ENCODE measurements around the gene LUC7L3. TPM values are rescaled to one million over a fixed set of nuclear protein-coding genes. Genes with fewer than 3 reads are reported as not detected.

Gene LUC7L3
- polyA plus RNA-seq, 3 donors: 14.6 to 49.8 (median 17.1) TPM

- H3K9ac ChIP-seq (ENCODE audit: insufficient read depth, low read length, poor library complexity, severe bottlenecking): no peak overlapping the region
- Mint-ChIP-seq H3K9me3 (no peaks in the 10 kb centered on the region), H3K4me1 (peaks cover 18% of the 10 kb centered on the region), H3K27me3 (ENCODE audit: low read depth in 3 of 3) (peaks cover 0 to 5% (median 2%) of the 10 kb centered on the region in 3 donors), H3K4me3 (no peak overlapping the region), H3K27ac (no peak overlapping the region), H3K36me3 (no peaks in the 10 kb centered on the region)
- no peaks in the 10 kb centered on the region for H3K79me2 ChIP-seq (ENCODE audit: insufficient read depth, low read length)
- intact Hi-C loops (cut with micrococcal nuclease): no loop called here
- H3K27me3 ChIP-seq (ENCODE audit: control insufficient read depth in 2 of 2, insufficient read depth in 2 of 2, low read length in 2 of 2): no peaks in the 10 kb centered on the region
- TF ChIP-seq, protein P1, sequence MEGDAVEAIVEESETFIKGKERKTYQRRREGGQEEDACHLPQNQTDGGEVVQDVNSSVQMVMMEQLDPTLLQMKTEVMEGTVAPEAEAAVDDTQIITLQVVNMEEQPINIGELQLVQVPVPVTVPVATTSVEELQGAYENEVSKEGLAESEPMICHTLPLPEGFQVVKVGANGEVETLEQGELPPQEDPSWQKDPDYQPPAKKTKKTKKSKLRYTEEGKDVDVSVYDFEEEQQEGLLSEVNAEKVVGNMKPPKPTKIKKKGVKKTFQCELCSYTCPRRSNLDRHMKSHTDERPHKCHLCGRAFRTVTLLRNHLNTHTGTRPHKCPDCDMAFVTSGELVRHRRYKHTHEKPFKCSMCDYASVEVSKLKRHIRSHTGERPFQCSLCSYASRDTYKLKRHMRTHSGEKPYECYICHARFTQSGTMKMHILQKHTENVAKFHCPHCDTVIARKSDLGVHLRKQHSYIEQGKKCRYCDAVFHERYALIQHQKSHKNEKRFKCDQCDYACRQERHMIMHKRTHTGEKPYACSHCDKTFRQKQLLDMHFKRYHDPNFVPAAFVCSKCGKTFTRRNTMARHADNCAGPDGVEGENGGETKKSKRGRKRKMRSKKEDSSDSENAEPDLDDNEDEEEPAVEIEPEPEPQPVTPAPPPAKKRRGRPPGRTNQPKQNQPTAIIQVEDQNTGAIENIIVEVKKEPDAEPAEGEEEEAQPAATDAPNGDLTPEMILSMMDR (IDR thresholded peaks at IDR 0.05): no peak
- WGBS (ENCODE audit: insufficient coverage): 93% methylated on average over 6 of the region's 8 CpGs
- no peak for DNase-seq
- no peak overlapping the region for H3K27ac ChIP-seq (ENCODE audit: low read depth in 1 of 2, low read length in 2 of 2)
- no peaks in the 10 kb centered on the region for H3K36me3 ChIP-seq (replicated peaks in 1 of 2; ENCODE audit: control insufficient read depth in 1 of 2, insufficient read depth in 2 of 2, low read length in 2 of 2)
- peaks cover 15 to 19% of the 10 kb centered on the region in 2 donors for H3K4me1 ChIP-seq (ENCODE audit: control insufficient read depth in 1 of 2, insufficient read depth in 2 of 2, low read length in 2 of 2)
- no peak overlapping the region for H2AFZ ChIP-seq (ENCODE audit: insufficient read depth, low read depth, low read length, poor library complexity, severe bottlenecking)
- no peak overlapping the region for H3K4me3 ChIP-seq (replicated peaks in 1 of 3; ENCODE audit: low read depth in 2 of 3, low read length in 3 of 3)
- no peak overlapping the region for H3K4me2 ChIP-seq (replicated peaks; ENCODE audit: extremely low read depth, low read length, poor library complexity, severe bottlenecking)
- H3K9me3 ChIP-seq (replicated peaks in 1 of 2; ENCODE audit: control insufficient read depth in 1 of 2, insufficient read depth in 1 of 2, low read length in 2 of 2): no peaks in the 10 kb centered on the region
- no peaks in the 10 kb centered on the region for H4K20me1 ChIP-seq (ENCODE audit: insufficient read depth, low read length)
Measured at GRCh38 chr17:50769884-50770283, 50.5 kb downstream of the LUC7L3 start.

DNA sequence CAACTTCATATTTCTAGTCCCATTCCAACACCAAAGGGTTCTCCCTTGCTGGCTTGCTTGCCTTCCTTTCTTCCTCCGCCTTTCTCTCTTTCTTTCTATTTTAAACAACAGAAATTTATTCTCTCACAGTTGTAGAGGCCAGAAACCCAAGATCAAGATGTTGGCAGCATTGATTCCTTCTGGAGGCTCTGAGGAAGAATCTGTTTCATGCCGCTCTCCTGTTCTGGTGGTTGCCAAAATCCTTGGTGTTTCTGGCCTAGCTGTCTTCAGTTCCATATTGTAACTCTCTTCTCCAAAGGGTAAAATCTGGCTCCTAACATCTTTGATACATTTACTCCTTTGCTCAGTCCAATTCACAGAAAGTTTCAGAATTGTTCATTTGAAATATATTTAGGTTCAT lies 50.9 kb downstream of the LUC7L3 start:
- Histone ChIP-seq H3K36me3 (replicated peaks in 1 of 2; ENCODE audit: control insufficient read depth in 1 of 2, insufficient read depth in 2 of 2, low read length in 2 of 2) (no peaks in the 10 kb centered on the region), H3K9ac (ENCODE audit: insufficient read depth, low read length, poor library complexity, severe bottlenecking) (no peak overlapping the region), H3K9me3 (replicated peaks in 1 of 2; ENCODE audit: control insufficient read depth in 1 of 2, insufficient read depth in 1 of 2, low read length in 2 of 2) (no peaks in the 10 kb centered on the region), H3K27ac (ENCODE audit: low read depth in 1 of 2, low read length in 2 of 2) (no peak overlapping the region), H2AFZ (ENCODE audit: insufficient read depth, low read depth, low read length, poor library complexity, severe bottlenecking) (peak overlapping the region; percentile 41), H3K27me3 (ENCODE audit: control insufficient read depth in 2 of 2, insufficient read depth in 2 of 2, low read length in 2 of 2) (no peaks in the 10 kb centered on the region), H3K4me3 (replicated peaks in 1 of 3; ENCODE audit: low read depth in 2 of 3, low read length in 3 of 3) (no peak overlapping the region), H4K20me1 (ENCODE audit: insufficient read depth, low read length) (no peaks in the 10 kb centered on the region), H3K79me2 (ENCODE audit: insufficient read depth, low read length) (no peaks in the 10 kb centered on the region), H3K4me2 (replicated peaks; ENCODE audit: extremely low read depth, low read length, poor library complexity, severe bottlenecking) (no peak overlapping the region), H3K4me1 (ENCODE audit: control insufficient read depth in 1 of 2, insufficient read depth in 2 of 2, low read length in 2 of 2) (peaks cover 11 to 14% of the 10 kb centered on the region in 2 donors)
- Mint-ChIP-seq H3K9me3 (no peaks in the 10 kb centered on the region), H3K36me3 (no peaks in the 10 kb centered on the region), H3K4me1 (peaks cover 15% of the 10 kb centered on the region), H3K27me3 (ENCODE audit: low read depth in 3 of 3) (peaks cover 0 to 5% (median 2%) of the 10 kb centered on the region in 3 donors), H3K27ac (no peak overlapping the region), H3K4me3 (no peak overlapping the region)
- TF ChIP-seq, protein P1 (IDR thresholded peaks at IDR 0.05): no peak
- intact Hi-C loops (cut with micrococcal nuclease): no loop called here
- 94% methylated on average over 2 of the region's 2 CpGs for WGBS (ENCODE audit: insufficient coverage)
- DNase-seq: no peak

Measured in CD14-positive monocyte (primary cell).